HUDEP-2 (cell line): ENCODE measurements around the gene CDK5RAP2.
A peak's percentile ranks its signal among the peaks of the same experiment; 100 is the strongest.
"Not testable (repeated sequence)": the region's sequence is repeated elsewhere in the genome, so short reads cannot be mapped to it uniquely, and the experiment has no call there.

Experiments used
- DNase-seq, 76 experiments: peaks; one replicate each; lab custom pipeline; 2025; ENCODE audit not compliant: unreplicated experiment in 76 of 76; lab: John Stamatoyannopoulos, UW

Gene CDK5RAP2

GRCh38 chr9:120580051-120580896 is at the start of gene CDK5RAP2:
CDK5RAP2 (minus strand) TSS chr9:120580167; CDS start chr9:120579978, 189 bp downstream.
- peak in 75 of 76 experiments; percentile 12 to 97 (median 92) for DNase-seq

DNA sequence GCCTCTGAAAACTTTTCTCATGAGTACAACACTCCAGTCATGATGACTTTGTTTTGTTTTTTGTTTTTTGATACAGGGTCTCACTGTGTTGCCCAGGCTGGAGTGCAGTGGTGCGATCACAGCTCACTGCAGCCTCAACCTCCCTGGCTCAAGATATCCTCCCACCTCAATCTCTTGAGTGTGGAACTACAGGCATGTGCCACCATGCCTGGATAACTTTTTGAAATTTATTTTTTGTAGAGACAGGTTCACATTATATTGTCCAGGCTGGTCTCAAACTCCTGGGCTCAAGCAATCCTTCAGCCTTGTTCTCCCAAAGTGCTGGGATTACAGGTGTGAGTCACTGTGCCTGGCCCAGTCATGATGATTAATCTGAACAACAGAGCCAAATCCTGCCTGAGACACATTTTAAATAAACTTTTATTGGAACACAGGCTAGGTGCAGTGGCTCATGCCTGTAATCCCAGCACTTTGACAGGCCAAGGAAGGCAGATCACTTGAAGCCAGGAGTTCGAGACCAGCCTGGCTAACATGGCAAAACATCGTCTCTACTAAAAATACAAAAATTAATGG is 49.0 kb upstream of the CDK5RAP2 start:
- not testable (repeated sequence) for DNase-seq

GRCh38 chr9:120628207-120628924 is 48.4 kb upstream of the CDK5RAP2 start:
- DNase-seq: no peak

- DNase-seq: no peak
Observed at GRCh38 chr9:120627073-120627472, 47.1 kb upstream of the CDK5RAP2 start.

- no peak for DNase-seq
Observed at GRCh38 chr9:120626512-120626911, 46.5 kb upstream of the CDK5RAP2 start.

DNA sequence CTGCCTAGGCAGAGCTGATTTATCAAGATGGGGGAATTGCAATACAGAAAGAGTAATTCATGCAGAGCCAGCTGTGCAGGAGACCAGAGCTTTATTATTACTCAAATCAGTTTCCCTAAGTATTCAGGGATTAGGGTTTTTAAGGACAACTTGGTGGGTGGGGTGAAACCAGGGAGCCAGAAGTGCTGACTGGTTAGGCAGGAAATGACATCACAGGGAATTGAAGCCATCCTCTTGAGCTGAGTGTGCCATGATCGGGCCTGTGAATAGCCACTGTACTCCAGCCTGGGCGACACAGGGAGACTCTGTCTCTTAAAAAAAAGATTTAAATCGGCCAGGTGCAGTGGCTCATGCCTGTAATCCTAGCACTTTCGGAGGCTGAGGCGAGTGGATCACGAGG is 45.3 kb upstream of the CDK5RAP2 start:
- no peak for DNase-seq

- no peak for DNase-seq
Observed at GRCh38 chr9:120622790-120623189, 42.8 kb upstream of the CDK5RAP2 start.

- no peak for DNase-seq
Observed at GRCh38 chr9:120621941-120622340, 42.0 kb upstream of the CDK5RAP2 start.

GRCh38 chr9:120619751-120620655 is 40.0 kb upstream of the CDK5RAP2 start:
- DNase-seq: peak in 46 of 76 experiments; percentile 3 to 61 (median 26)

GRCh38 chr9:120616966-120617935 is 37.3 kb upstream of the CDK5RAP2 start:
- peak in 1 of 76 experiments; percentile 6 for DNase-seq

DNA sequence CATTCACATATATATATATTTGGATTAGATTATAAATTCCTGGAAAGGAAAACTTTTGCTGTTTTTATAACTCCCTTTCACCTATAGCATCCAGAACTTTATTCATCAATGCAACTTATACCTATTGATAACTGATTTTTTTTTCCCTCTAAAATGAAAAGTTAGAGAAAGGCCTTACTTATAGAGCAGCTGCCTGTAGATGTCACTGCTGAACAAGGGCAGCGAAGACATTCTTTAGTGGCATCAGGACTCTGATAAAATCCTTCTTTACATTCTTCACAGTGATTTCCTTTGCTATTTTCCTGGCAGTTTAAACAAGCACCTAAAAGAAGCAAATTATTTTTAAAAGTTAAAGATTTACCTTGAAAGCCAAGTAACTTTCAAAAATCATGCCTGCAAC is 32.3 kb upstream of the CDK5RAP2 start:
- DNase-seq: no peak

DNA sequence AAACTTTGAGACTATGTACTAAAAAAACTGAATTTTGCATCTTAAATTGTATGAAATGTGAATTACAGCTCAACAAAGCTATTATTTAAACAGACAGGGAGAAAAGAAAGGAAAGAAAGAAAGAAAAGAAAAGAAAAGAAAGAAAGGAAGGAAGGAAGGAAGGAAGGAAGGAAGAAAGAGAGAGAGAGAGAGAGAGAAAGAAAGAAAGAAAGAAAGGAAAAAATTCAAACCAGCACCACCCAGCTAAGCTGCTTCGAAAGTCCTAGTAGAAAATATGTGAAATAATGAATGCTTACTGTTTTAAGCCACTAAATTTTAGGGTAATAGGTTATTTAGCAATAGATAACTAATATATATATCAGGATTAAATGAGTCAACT is 31.7 kb upstream of the CDK5RAP2 start:
- no peak for DNase-seq

DNA sequence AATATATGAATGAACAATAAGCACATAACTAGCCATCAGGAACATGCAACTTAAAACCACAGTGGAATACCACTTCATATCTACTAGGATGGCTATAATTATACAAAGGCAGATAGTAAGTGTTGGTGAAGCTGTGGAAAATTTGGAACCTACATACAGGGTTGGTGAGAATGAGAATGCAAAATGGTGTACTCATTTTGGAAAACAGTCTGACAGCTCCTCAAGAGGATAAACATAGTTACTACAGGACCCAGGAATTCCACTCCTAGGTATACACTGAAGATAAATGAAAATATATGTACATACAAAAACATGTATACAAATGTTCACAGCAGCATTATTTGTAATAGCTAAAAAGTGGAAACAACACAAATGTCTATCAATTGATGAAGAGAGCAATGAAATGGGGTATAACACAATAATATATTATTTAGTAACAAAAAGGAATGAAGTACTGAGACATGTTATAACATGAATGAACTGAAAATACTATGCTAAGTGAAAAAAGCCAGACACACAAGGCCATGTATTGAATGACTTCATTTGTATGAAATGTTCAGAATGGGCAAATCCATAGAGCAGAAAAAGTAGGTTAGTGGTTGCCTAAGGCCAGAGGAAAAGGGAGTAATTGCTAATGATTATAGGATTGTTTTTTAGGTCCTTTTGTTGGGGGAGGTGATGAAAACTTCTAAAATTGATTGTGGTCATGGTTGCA is 31.2 kb upstream of the CDK5RAP2 start:
- DNase-seq: peak in 14 of 76 experiments; percentile 2 to 42 (median 12)

- DNase-seq: no peak
Observed at GRCh38 chr9:120609636-120610035, 29.7 kb upstream of the CDK5RAP2 start.

GRCh38 chr9:120608421-120608820 is 28.5 kb upstream of the CDK5RAP2 start:
- no peak for DNase-seq

DNA sequence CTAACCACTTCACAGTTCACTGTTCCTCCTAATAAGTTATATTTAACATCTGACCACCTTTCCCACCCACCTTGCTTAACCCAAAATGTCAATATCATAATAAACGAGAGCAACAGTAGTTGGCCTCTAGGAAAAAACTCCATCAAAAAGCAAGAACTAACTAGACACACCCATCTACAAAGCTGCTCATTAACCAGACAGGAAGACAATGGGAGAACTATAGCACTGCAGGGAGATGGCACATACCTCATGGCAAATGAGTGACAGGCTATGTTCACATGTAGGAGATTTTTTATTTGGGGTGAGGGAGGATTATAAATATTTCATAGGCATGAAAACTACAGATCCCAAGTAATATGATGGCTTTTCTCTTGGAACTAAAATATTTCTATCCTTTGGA is 23.6 kb upstream of the CDK5RAP2 start:
- DNase-seq: no peak

DNA sequence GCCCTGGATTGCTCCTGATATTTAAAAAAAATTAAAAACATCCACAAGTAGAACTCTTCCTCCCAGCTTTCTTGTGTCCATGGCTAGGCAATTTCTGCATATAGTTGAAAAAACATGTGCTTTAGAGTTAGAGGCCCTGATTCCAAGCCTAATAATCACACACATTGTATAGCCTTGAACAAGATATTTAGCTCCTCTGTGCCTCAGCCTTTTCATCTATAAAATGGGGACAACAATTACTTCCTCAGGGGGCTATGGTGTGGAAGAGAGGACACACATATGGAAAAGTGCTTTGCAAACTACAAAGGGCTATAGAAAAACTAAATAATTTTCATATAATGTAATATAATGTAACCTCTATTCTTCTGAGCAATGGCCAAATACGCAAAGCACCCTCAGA is 23.0 kb upstream of the CDK5RAP2 start:
- DNase-seq: no peak

- no peak for DNase-seq
Observed at GRCh38 chr9:120593955-120594277, 13.9 kb upstream of the CDK5RAP2 start.
